Fibroblast of the conjunctiva (primary cell): Measurements from ENCODE around the gene PI4K2A.
A peak's percentile ranks its signal among the peaks of the same experiment; 100 is the strongest.
"Not testable (repeated sequence)": the region's sequence is repeated elsewhere in the genome, so short reads cannot be mapped to it uniquely, and the experiment has no call there.

Source experiments
- DNase-seq: peaks from one replicate; pipeline ENCODE4 v3.0.0-alpha.2; 2010; ENCODE audit warnings: low read depth

PI4K2A gene

GRCh38 chr10:97675222-97675621, 34.8 kb downstream of the PI4K2A start:
- no peak for DNase-seq

- no peak for DNase-seq
These were observed 36.5 kb downstream of the PI4K2A start for GRCh38 chr10:97676770-97677581.

- no peak for DNase-seq
These were observed 39.1 kb downstream of the PI4K2A start for GRCh38 chr10:97679594-97679993.

GRCh38 chr10:97682042-97682441, 41.6 kb downstream of the PI4K2A start:
- DNase-seq, result no peak

GRCh38 chr10:97683556-97684367, 43.3 kb downstream of the PI4K2A start:
- no peak for DNase-seq

GRCh38 chr10:97684368-97684713, 43.9 kb downstream of the PI4K2A start:
- not testable (repeated sequence) for DNase-seq

- DNase-seq, result no peak
These were observed 44.5 kb downstream of the PI4K2A start for GRCh38 chr10:97684866-97685394.

GRCh38 chr10:97685395-97685958, 45.0 kb downstream of the PI4K2A start:
- DNase-seq, result no peak

- no peak for DNase-seq
These were observed 46.0 kb downstream of the PI4K2A start for GRCh38 chr10:97686301-97686961.

GRCh38 chr10:97686962-97687784, 46.7 kb downstream of the PI4K2A start, which contains the start of gene AVPI1:
Gene AVPI1, minus strand, starts transcription at chr10:97687241. Its CDS starts 7,336 bp downstream, at chr10:97679905.
- peak; percentile 96 for DNase-seq

GRCh38 chr10:97687785-97688781, 47.6 kb downstream of the PI4K2A start:
- peak; percentile 76 for DNase-seq

- peak; percentile 78 for DNase-seq
These were observed 49.1 kb downstream of the PI4K2A start for GRCh38 chr10:97689559-97690020.

GRCh38 chr10:97690133-97690532, 49.7 kb downstream of the PI4K2A start:
- no peak for DNase-seq

- DNase-seq, result not testable (repeated sequence)
These were observed 57.7 kb downstream of the PI4K2A start for GRCh38 chr10:97698072-97698655.

- peak; percentile 71 for DNase-seq
These were observed 61.1 kb downstream of the PI4K2A start for GRCh38 chr10:97701438-97702069.

- DNase-seq, result no peak
These were observed 63.1 kb downstream of the PI4K2A start for GRCh38 chr10:97703398-97704067.

GRCh38 chr10:97704341-97704740, 63.9 kb downstream of the PI4K2A start:
- DNase-seq, result no peak

GRCh38 chr10:97705006-97705670, 64.7 kb downstream of the PI4K2A start:
- no peak for DNase-seq
